Superior temporal gyrus (tissue), 1 donor: Measurements from ENCODE around the gene MIGA1.
A peak's percentile ranks its signal among the peaks of the same experiment; 100 is the strongest.
"Not testable (repeated sequence)": the region's sequence is repeated elsewhere in the genome, so short reads cannot be mapped to it uniquely, and the experiment has no call there.

Source experiments
- DNase-seq: peaks from one replicate; pipeline ENCODE4 v3.0.0-alpha.2; 2016; ENCODE audit errors: extremely low spot score

Gene MIGA1, protein sequence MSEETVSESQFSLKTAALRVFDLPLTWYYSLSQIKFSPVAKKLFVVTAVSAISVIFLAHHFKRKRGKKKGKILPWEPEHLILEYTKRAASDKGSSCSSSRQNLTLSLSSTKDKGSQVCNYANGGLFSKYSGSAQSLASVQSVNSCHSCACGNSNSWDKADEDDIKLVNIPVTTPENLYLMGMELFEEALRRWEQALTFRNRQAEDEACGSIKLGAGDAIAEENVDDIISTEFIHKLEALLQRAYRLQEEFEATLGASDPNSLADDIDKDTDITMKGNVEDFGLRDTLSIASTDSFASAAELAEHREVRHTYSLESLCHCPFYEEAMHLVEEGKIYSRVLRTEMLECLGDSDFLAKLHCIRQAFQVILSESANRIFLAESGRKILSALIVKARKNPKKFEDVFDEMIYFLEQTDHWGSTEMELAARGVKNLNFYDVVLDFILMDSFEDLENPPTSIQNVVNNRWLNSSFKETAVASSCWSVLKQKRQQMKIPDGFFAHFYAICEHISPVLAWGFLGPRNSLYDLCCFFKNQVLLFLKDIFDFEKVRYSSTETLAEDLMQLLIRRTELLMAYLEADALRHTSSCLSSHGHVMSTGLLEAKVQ

DNA sequence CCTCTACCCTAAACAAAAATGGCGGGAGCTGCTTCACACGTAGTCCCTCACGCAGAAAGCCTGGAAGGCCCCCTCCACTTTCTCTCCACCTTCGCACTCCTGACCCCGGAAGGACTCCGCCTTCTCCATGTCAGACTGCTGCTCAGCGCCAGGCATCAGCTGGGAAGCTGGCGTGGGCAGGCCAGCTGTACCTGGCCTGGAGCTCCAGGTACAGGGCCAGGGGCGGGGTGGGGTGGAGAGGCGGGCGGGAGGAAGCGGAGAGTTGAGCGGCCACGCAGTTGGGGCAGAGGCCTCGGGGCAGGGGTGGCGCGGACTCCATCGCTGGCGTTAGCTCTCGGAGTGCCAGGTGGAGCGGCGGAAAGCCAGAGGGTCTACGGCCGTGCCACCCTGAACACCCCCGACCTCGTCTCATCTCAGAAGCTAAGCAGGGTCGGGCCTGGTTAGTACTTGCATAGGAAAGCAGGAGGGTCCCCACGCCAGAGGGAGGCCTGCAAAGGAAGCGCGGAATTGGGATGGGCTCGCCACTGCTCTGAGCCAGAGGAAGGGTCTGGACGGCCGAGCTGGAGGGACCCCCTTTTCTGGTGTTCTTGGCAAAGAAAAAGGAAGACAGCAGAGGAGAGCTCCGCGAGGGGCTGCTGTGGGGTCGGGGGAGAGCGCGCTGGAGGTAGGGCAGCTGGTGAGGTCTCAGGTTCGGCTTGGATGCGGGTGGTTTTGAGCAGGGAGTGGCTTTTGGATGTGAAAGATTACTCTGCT is at the start of gene MIGA1:
Gene MIGA1 (plus strand): TSS at position 121 of the 753 bp plus-strand sequence. CDS start 3,604 bp downstream, outside the sequence.
- DNase-seq = peak; percentile 98

DNA sequence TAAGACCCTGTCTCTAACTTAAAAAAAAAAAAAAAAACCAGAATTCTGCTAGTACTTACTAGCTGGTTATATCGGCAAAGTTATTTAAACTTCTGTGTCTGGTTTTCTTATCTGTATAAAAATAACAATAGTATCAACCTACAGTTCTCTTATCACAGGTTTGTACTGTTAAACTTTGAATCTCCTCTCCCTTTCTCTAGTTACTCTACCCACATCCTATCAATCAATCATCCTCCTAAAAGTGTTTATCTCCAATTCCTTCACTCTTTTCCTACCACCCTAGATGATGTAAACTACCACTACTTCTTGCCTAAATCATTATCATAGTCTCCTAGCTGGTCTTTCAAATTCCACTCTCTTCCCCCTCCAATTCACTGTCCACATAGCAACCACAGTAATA is 47.4 kb upstream of the MIGA1 start:
- no peak for DNase-seq

DNA sequence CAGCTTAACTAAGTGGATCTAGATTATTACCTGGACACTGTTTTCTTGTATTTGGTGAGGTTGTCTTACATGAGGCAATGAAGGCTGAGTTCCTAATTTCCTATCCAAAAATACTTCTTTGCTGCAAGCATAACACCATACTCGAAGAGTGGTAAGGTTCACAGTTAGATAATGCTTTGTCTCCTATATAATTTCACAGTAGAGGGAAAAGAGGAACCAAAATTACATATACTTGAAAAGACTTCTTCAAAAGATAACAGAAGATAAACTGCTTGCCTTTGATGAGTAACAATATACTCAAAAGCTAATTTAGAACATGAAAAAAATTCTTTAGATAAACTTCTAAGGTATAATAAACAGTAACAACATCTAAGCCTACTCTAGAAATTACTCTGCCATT is 40.2 kb upstream of the MIGA1 start:
- DNase-seq = no peak

DNA sequence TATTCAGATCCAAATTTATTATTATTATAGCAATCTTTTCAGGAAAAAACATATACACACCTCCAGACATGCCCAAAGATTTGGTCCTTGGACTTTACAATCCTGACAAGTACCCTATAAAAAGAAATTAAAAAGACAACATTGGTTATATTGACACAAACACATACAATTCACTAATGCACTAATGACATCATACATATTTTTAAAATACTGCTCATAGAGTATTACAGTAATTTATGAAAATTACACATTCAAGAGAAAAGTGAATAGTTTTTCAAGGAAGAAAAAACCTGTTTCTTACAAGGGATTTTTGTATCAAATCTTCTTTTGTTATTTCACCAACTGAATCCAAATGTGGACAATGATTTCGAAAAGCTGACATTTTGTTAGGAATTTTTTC is 38.1 kb upstream of the MIGA1 start:
- DNase-seq = no peak

DNA sequence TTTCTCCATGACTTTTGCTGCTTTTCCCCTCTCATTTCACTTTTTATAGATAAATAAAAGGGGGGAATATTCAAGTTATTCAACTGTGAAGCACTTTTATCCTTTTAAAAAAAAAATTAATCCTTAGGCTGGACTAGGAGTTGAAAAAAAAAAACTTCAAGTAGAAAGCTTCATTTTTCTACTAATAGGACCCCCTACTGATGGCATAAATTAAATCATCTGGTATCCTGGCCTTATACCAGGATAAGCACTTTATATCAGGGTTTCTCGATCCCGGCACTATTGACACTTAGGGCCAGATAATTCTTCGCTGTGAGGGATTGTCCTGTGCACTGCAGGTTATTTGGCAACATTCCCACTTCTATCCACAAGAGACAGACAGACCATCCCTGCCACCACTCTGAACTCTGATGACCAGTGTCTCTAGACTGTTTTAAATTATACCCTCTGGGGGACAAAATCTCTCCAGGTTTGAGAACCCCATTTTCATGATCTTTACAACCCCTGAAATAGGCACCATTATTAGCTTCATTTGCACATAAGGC is 37.4 kb upstream of the MIGA1 start:
- DNase-seq = no peak

DNA sequence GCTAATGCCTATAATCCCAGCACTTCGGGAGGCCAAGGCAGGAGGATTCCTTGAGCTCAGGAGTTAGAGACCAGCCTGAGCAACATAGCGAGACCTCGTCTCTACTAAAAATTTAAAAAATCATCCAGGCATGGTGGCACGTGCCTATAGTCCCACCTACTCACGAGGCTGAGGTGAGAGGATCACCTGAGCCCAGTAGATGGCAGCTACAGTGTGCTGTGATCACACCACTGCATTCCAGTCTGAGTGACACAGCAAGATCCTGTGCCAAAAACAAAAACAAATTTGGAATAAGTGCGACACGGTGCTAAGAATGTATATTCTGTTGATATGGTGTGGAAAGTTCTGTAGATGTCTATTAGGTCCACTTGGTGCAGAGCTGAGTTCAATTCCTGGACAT is 34.9 kb upstream of the MIGA1 start:
- DNase-seq = no peak

DNA sequence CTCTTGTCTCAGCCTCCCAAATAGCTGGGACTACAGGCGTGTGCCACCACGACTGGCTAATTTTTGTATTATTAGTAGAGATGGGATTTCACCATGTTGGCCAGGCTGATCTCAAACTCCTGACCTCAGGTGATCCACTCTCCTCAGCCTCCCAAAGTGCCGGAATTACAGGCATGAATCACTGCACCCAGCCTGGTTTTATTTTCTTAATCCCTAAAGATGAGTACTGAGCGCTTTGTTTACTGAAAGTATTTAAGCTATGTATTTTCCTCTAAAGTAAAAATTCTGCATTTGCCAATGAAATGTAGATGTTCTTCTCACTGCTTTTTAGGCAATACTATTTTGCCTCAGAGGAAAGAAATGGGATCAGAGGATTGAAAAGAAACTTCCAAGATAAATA is 30.0 kb upstream of the MIGA1 start:
- not testable (repeated sequence) for DNase-seq

DNA sequence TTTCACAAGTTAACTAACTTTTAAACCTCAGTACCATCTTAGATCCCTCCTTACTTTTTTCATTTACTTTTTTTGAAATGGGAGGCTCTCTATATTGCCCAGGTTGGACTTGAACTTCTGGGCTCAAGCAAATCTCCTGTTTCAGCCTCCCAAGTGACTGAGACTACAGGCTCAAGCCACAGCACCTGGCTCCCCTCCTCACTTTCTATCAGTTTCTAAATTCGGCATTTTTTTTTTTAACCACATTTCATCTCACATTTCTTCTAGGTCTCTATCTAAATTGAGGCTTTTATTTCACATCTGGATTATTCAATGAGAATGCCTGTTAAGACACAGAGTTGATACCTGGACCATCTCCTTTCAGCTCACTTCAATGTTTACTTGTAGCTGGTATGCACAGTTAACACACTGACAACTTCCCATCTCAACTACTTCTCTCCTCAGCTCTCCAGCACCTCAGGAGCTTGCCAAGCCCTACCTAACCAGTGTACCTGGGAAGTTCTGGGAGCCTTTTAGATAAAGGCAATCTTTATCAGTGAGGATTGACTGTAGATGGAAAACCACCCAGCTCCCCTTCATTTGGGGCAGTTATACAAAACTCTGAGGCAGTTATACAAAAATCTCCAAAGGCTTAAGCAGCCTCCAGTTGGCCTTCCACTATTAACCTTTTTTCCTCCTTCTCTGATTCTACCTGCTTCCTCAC is 23.2 kb upstream of the MIGA1 start:
- no peak for DNase-seq

DNA sequence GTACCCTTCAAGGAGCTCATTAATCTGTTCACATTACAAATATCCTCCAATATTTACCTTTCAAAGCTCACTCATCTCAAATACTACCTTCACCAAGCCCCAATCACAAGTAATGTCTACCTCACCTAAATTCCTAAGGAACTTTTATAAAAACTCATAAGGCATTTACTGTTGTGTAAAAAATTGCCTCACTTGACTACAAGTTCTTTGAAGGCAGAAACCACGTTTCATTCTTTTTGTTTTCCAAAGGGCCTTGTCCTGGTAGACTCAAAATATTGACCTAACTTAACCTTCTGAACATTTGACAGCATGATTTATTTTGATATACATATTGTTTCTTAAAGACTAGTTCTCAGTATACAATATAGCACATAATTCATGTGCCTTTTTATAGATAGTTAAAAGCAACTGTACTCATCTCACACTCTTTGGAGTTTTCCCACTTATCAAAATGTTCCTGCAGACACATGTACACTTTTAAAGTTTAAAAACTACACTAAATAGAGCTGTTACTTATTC is 22.3 kb upstream of the MIGA1 start:
- DNase-seq = no peak

DNA sequence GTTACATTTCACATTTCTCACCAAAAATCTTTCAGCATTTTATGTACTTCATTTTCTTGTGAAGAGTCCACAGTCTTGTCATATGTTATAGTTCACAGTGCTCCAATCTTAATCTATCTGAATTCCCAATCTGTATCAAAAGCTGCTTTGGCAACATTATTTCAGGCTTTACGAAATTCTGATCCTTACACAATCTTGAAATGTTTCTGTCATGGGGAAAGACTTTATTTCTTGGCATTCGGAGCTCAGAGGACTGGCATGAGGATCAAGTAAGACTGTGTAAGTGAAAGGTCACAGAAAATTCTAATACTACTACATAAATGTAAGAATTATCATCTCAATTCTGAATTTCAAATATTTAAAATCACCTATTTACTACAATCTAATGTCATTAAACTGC is 21.8 kb upstream of the MIGA1 start:
- no peak for DNase-seq

DNA sequence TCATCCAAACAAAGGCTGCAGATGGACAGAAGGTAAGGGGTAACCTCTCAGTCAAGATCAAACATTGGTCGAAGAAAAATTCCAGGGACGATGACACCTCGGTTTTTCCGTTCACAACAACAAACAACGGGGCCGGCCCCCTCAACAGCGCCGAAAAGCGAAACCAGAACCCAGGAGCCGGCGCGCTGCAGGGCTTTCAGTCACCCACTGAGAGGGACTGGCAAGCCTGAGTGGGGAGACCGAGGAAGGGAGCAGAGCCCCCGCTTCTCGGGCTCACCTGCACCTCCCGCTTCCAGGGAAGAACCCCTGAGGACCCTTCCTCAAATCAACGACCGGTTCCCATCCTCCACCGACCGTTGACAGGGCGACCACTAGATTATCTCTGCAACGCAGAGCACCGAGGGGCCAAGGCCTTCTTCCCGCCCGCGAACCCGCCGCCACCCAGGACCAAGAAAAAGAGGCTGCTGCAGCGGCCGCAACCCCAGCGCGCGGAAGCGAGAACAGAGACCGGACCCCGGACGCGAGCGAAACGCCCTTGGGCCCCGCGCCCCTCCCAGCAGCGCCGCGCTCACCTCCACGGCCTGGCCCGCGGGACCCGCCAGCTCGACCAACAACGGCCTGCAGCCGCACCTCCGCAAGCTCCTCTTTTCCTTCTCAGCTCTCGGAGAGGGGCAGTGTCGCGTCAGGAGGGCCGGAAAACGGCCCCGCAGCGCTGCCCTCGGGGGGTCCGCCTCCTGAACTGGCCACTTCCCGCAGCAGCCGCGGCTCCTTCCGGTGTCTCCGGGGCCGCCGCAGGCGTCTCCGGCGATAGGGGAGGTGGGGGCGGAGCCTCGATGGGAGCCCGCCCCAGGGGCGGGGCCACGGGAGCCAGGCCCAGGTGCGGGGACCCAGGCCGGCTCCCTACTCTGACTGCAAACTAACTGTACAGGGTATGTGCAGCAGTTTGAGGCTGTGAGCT is 20.1 kb upstream of the MIGA1 start, which contains the start of gene USP33:
Gene USP33 (minus strand): TSS at position 782 of the 958 bp plus-strand sequence. CDS start 18,155 bp downstream, outside the sequence.
- peak; percentile 86 for DNase-seq

DNA sequence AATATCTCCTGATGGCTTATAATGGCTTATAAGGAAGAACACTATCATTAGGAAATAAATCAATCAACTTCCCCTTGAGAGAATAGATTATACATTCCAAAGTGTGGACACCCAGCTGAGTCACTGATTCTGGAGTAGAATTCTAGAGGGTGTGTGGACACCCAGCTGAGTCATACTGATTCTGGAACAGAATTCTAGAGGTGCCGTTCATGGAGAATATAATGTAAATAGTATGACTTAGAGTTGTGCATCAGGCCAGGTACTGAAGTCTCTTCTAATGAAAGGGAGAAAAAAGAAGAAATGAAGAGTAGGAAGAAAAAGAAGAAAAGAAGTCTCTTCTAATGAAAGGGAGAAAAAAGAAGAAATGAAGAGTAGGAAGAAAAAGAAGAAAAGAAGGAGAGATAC is 17.4 kb upstream of the MIGA1 start:
- DNase-seq = no peak

DNA sequence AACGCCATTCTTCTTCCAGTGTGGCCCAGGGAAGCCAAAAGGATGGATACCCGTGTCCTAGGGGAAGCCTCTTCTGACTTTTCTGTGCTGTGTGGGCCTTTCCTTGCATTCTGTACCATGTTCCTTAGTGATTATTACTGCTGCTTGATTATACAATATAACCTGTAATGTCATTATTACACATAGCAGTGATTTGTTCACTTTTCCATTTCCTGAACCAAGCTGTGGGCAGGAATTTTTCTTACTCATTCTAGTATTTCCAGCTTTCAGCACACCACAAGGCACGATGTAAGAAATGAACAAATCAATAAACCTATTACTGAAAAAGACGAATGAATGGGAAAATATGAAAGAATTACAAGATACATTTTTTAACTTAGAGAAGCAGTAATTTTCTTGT is 11.4 kb upstream of the MIGA1 start:
- DNase-seq = no peak

DNA sequence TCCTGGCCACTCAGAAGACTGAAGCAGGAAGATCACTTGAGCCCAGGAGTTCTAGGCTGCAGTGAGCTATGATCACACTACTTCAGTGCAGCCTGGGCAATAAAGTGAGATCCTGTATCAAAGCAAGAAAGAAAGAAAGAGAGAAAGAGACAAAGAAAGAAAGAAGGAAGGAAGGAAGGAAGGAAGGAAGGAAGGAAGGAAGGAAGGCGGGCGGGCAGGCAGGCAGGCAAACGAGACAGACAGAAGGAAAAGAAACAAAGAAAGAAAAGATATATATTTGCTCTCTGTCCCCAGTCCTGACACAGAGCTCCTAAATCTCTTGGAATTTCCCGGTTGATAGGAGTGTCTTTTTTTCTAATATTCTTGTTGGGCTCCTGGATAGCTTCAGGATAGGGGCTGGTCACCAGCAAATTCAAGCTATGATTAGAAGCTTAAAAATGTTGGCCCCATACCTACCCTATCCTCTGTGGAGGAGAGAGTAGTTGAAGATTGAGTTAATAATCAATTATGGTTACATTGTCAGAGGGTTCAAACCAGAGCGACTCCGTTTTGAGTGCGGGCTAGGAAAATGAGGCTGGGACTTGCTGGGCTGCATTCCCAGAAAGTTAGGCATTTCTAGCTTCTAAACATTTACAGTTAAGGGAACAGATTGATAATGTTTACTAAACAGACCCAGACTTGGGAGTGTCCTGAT is 3.3 kb upstream of the MIGA1 start:
- no peak for DNase-seq

DNA sequence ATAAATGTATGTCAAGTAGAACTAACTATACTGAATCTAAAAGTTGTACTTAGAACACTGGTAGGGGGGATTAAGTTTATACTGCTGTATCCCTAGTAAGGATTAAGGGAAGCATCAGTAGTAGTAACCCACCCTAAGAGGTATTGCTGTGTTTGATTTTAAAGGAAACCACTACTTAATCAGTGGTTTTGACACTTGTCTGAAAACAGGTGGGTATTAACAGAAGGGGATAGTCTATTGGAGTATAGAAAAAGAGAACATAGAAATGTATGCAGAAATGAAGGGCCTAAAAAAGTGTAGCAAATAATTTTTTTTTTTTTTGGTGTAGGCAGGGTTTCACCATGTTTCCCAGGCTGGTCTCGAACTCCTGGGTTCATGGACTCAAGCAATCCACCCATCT is 2.2 kb downstream of the MIGA1 start:
- no peak for DNase-seq

DNA sequence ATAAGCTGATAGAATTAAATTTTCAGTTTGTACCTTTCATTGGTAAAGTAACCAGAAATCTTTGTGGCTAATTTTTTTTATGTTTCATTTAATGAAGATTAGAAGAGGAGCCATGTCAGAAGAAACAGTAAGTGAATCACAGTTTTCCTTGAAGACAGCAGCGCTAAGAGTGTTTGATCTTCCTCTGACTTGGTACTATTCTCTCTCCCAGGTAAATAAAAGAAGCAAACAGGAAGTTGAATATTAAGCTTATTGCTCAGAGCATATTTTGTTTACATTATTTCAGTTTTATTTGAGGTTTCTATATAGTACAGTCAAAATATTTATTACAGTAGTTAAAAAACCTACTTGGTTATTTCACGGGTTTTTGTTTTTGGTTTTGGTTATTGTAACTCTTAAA is 3.7 kb downstream of the MIGA1 start:
- DNase-seq = no peak

DNA sequence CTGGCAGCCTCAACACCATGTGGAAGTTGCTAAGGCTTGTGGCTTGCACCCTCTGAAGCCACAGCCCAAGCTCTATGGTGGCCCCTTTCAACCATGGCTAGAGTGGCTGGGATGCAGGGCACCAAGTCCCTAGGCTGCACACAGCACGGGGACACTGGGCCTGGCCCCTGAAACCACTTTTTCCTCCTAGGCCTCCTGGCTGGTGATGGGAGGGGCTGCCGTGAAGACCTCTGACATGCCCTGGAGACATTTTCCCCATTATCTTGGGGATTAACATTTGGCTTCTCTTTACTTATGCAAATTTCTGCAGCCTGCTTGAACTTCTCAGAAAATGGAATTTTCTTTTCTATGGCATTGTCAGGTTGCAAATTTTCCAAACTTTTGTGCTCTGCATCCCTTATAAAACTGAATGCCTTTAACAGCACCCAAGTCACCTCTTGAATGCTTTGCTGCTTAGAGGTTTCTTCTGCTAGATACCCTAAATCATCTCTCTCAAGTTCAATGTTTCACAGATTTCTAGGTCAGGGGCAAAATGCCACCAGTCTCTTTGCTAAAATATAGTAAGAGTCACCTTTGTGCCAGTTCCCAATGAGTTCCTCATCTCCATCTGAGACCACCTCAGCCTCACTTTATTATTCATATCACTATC is 6.8 kb downstream of the MIGA1 start:
- not testable (repeated sequence) for DNase-seq

DNA sequence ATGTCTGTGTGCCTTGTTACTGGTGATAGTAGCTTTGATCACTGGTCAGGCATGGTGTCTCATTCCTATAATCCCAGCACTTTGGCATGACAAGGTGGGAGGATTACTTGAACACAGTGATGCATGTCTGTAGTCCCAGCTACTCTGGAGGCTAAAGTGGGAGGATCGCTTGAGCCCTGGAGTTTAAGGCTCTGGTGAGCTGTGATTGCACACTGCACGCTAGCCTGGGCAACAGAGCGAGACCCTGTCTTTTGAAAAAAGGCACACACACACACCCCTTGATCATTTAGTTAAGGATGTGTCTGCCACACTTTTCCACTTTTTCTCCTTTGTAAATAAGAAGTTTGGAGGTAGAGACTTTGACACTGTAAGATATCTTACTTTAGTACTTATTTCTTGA is 15.1 kb downstream of the MIGA1 start:
- DNase-seq = no peak
